PC-3 (cell line): ENCODE results near the gene LRRC47.

Experiments used
- CTCF ChIP-seq: fragments of 300-600 bp; sonication (generic); conservative IDR thresholded peaks from 2 replicates; pipeline ENCODE4 v1.5.1; 2017; ENCODE audit warnings: antibody characterized with exemption, low read depth, mild to moderate bottlenecking, low read length
- EZH2 ChIP-seq: fragments of 300-600 bp; sonication (generic); IDR thresholded peaks from one replicate; pipeline ENCODE4 v1.6.1; 2017; ENCODE audit warnings: antibody characterized with exemption, mild to moderate bottlenecking, low read length; ENCODE audit not compliant: unreplicated experiment
- EZH2phosphoT487 ChIP-seq: fragments of 300-600 bp; sonication (generic); IDR thresholded peaks from 2 replicates; pipeline ENCODE4 v1.6.1; 2018; ENCODE audit warnings: mild to moderate bottlenecking, antibody characterized with exemption, low read length, borderline replicate concordance

GRCh38 chr1:3762873-3763228 is 33.4 kb downstream of the LRRC47 start:
- TF ChIP-seq CTCF (no peak), EZH2phosphoT487 (no peak), EZH2 (no peak)
